KOPT-K1 (cell line): Measurements from ENCODE around the gene LTBP3.

Experiments
- H3K27ac ChIP-seq: fragments of 200-600 bp; sonication (generic); 2 replicates; pipeline ENCODE4 v1.5.1; 2016; ENCODE audit warnings: antibody characterized with exemption, mild to moderate bottlenecking, low read depth, low read length; ENCODE audit not compliant: poor library complexity, severe bottlenecking
- H3K36me3 ChIP-seq: fragments of 200-600 bp; sonication (generic); 2 replicates; pipeline ENCODE4 v1.5.1; 2017; ENCODE audit warnings: antibody characterized with exemption, mild to moderate bottlenecking, low read length, moderate library complexity; ENCODE audit not compliant: insufficient read depth
- H3K9me3 ChIP-seq: fragments of 200-600 bp; sonication (generic); 2 replicates; pipeline ENCODE4 v1.5.1; 2017; ENCODE audit warnings: antibody characterized with exemption, low read length, mild to moderate bottlenecking; ENCODE audit not compliant: insufficient read depth, poor library complexity, severe bottlenecking

LTBP3 gene

GRCh38 chr11:65506290-65506771 is 51.8 kb downstream of the LTBP3 start:
- peaks cover 57% of the 10 kb centered on the region for H3K36me3 ChIP-seq
- no peak overlapping the region for H3K27ac ChIP-seq
- no peaks in the 10 kb centered on the region for H3K9me3 ChIP-seq

GRCh38 chr11:65505466-65506289 is 52.5 kb downstream of the LTBP3 start:
- Histone ChIP-seq H3K9me3 (no peaks in the 10 kb centered on the region), H3K36me3 (peaks cover 63% of the 10 kb centered on the region), H3K27ac (no peak overlapping the region)

- Histone ChIP-seq H3K36me3 (peaks cover 71% of the 10 kb centered on the region), H3K27ac (no peak overlapping the region), H3K9me3 (no peaks in the 10 kb centered on the region)
Measured at GRCh38 chr11:65504674-65505465, 53.3 kb downstream of the LTBP3 start.

GRCh38 chr11:65503949-65504673 is 54.0 kb downstream of the LTBP3 start:
- Histone ChIP-seq H3K36me3 (peaks cover 74% of the 10 kb centered on the region), H3K9me3 (no peaks in the 10 kb centered on the region), H3K27ac (peak overlapping the region; percentile 23)

- H3K27ac ChIP-seq, result peak overlapping the region; percentile 100
- H3K9me3 ChIP-seq, result no peaks in the 10 kb centered on the region
- peaks cover 74% of the 10 kb centered on the region for H3K36me3 ChIP-seq
Measured at GRCh38 chr11:65503368-65503948, 54.7 kb downstream of the LTBP3 start.

GRCh38 chr11:65502555-65503367 is 55.4 kb downstream of the LTBP3 start:
- Histone ChIP-seq H3K36me3 (peaks cover 74% of the 10 kb centered on the region), H3K27ac (peak overlapping the region; percentile 100), H3K9me3 (no peaks in the 10 kb centered on the region)

- H3K36me3 ChIP-seq, result peaks cover 74% of the 10 kb centered on the region
- H3K9me3 ChIP-seq, result no peaks in the 10 kb centered on the region
- peak overlapping the region; percentile 100 for H3K27ac ChIP-seq
Measured at GRCh38 chr11:65502274-65502554, 55.9 kb downstream of the LTBP3 start.

- Histone ChIP-seq H3K36me3 (peaks cover 70% of the 10 kb centered on the region), H3K9me3 (no peaks in the 10 kb centered on the region), H3K27ac (peak overlapping the region; percentile 100)
Measured at GRCh38 chr11:65501472-65502273, 56.5 kb downstream of the LTBP3 start.

- Histone ChIP-seq H3K9me3 (no peaks in the 10 kb centered on the region), H3K27ac (peak overlapping the region; percentile 100), H3K36me3 (peaks cover 65% of the 10 kb centered on the region)
Measured at GRCh38 chr11:65501186-65501471, 57.0 kb downstream of the LTBP3 start.

- Histone ChIP-seq H3K36me3 (peaks cover 59% of the 10 kb centered on the region), H3K27ac (peak overlapping the region; percentile 100), H3K9me3 (no peaks in the 10 kb centered on the region)
Measured at GRCh38 chr11:65500387-65501185, 57.6 kb downstream of the LTBP3 start.

- peak overlapping the region; percentile 100 for H3K27ac ChIP-seq
- H3K9me3 ChIP-seq, result no peaks in the 10 kb centered on the region
- H3K36me3 ChIP-seq, result peaks cover 52% of the 10 kb centered on the region
Measured at GRCh38 chr11:65499713-65500386, 58.3 kb downstream of the LTBP3 start.

GRCh38 chr11:65498977-65499712 is 59.0 kb downstream of the LTBP3 start, which contains the start of gene MALAT1:
Gene MALAT1, plus strand, starts transcription at chr11:65499045.
- no peaks in the 10 kb centered on the region for H3K9me3 ChIP-seq
- H3K36me3 ChIP-seq, result peaks cover 45% of the 10 kb centered on the region
- H3K27ac ChIP-seq, result peak within 1 kb of the TSS; percentile 100
